ENCODE results near the gene CDAN1. TPM values are rescaled to one million over a fixed set of nuclear protein-coding genes. Genes with fewer than 3 reads are reported as not detected.

CDAN1 gene
- total RNA-seq, 1 experiment from 2014 or later = 16.4 TPM

- TF ChIP-seq HMGXB4 (CRISPR knock-in tag; IDR thresholded peaks at IDR 0.05) (no peak), MXD4 (CRISPR knock-in tag; IDR thresholded peaks at IDR 0.05; ENCODE audit: borderline replicate concordance) (no peak), ZNF532 (CRISPR knock-in tag; IDR thresholded peaks at IDR 0.05; ENCODE audit: borderline replicate concordance) (no peak), AFF4 (CRISPR knock-in tag; IDR thresholded peaks at IDR 0.05; ENCODE audit: borderline replicate concordance) (no peak), SMAD3 (CRISPR knock-in tag; IDR thresholded peaks at IDR 0.05; ENCODE audit: borderline replicate concordance) (no peak), ZNF263 (CRISPR knock-in tag; IDR thresholded peaks at IDR 0.05; ENCODE audit: low read depth) (no peak), MYBL2 (CRISPR knock-in tag; IDR thresholded peaks at IDR 0.05) (no peak), ZNF219 (CRISPR knock-in tag; IDR thresholded peaks at IDR 0.05; ENCODE audit: borderline replicate concordance) (no peak), FOXJ3 (CRISPR knock-in tag; IDR thresholded peaks at IDR 0.05; ENCODE audit: borderline replicate concordance) (no peak), CREB1 (CRISPR knock-in tag; IDR thresholded peaks at IDR 0.05) (no peak), FOXP4 (CRISPR knock-in tag; IDR thresholded peaks at IDR 0.05) (no peak), FOXK1 (CRISPR knock-in tag; IDR thresholded peaks at IDR 0.05) (no peak)
- Mint-ChIP-seq H3K27me3 (ENCODE audit: low read depth) (no peaks in the 10 kb centered on the region), H3K27ac (no peak overlapping the region), H3K9me3 (no peaks in the 10 kb centered on the region), H3K4me1 (no peaks in the 10 kb centered on the region), H3K4me3 (no peak overlapping the region), H3K36me3 (no peaks in the 10 kb centered on the region)
- POLR2A ChIA-PET = no interaction called here
- CTCF ChIA-PET = interaction anchor here (0.7 kb wide), 1 partner anchor 9 kb away, joined by 4 read pairs; no protein-coding TSS in a partner anchor
- DNase-seq (ENCODE audit: low spot score) (no peak), ATAC-seq (no peak)
These were observed 29.9 kb downstream of the CDAN1 start for GRCh38 chr15:42707068-42707467.

GRCh38 chr15:42705336-42705735 lies 31.6 kb downstream of the CDAN1 start:
- Mint-ChIP-seq H3K4me3 (no peak overlapping the region), H3K36me3 (no peaks in the 10 kb centered on the region), H3K4me1 (no peaks in the 10 kb centered on the region), H3K27me3 (ENCODE audit: low read depth) (no peaks in the 10 kb centered on the region), H3K27ac (no peak overlapping the region), H3K9me3 (peaks cover 4% of the 10 kb centered on the region; the same call in 1 of the 2 replicates)
- no peak for ATAC-seq
- CTCF ChIA-PET = interaction anchor here (0.9 to 1.6 kb wide), 4 partner anchors 96 to 499 kb away, joined by 3 to 5 read pairs (median 3); no protein-coding TSS in a partner anchor
- POLR2A ChIA-PET = no interaction called here
- no peak for DNase-seq (ENCODE audit: low spot score)
- TF ChIP-seq ZNF512 (CRISPR knock-in tag; IDR thresholded peaks at IDR 0.05; ENCODE audit: borderline replicate concordance) (no peak), PRDM15 (CRISPR knock-in tag; IDR thresholded peaks at IDR 0.05) (no peak), FOXP1 (CRISPR knock-in tag; IDR thresholded peaks at IDR 0.05; ENCODE audit: borderline replicate concordance) (no peak), NR3C1 (CRISPR knock-in tag; conservative IDR thresholded peaks at IDR 0.05; ENCODE audit: low read depth) (no peak)
